GM18867 (cell line): Measurements from ENCODE around the gene KIAA1614.

Experiments used
- ATAC-seq: cut with Tn5 transposase; IDR thresholded peaks from one replicate; pipeline ENCODE4 v1.9.1; 2021; ENCODE audit warnings: mild to moderate bottlenecking, moderate library complexity; ENCODE audit not compliant: unreplicated experiment

Gene KIAA1614

GRCh38 chr1:180912801-180913565, at the start of gene KIAA1614:
TSS of gene KIAA1614 (plus strand) at chr1:180912897. CDS start at chr1:180913244, 347 bp downstream.
- no peak for ATAC-seq

- no peak for ATAC-seq
Observed at GRCh38 chr1:180863158-180863775, 49.4 kb upstream of the KIAA1614 start.

- peak; percentile 63 for ATAC-seq
Observed at GRCh38 chr1:180881806-180882509, 30.7 kb upstream of the KIAA1614 start.

GRCh38 chr1:180884588-180885300, 28.0 kb upstream of the KIAA1614 start:
- ATAC-seq: no peak

- no peak for ATAC-seq
Observed at GRCh38 chr1:180886338-180886737, 26.4 kb upstream of the KIAA1614 start.

GRCh38 chr1:180887841-180888240, 24.9 kb upstream of the KIAA1614 start:
- ATAC-seq: no peak

- ATAC-seq: no peak
Observed at GRCh38 chr1:180888870-180889269, 23.8 kb upstream of the KIAA1614 start.

- ATAC-seq: no peak
Observed at GRCh38 chr1:180889325-180889724, 23.4 kb upstream of the KIAA1614 start.

GRCh38 chr1:180892272-180892671, 20.4 kb upstream of the KIAA1614 start:
- ATAC-seq: no peak

GRCh38 chr1:180892675-180893074, 20.0 kb upstream of the KIAA1614 start:
- ATAC-seq: no peak

- ATAC-seq: no peak
Observed at GRCh38 chr1:180893614-180894013, 19.1 kb upstream of the KIAA1614 start.

GRCh38 chr1:180896161-180896560, 16.5 kb upstream of the KIAA1614 start:
- no peak for ATAC-seq

- no peak for ATAC-seq
Observed at GRCh38 chr1:180898441-180899219, 14.1 kb upstream of the KIAA1614 start.

- ATAC-seq: no peak
Observed at GRCh38 chr1:180899262-180899661, 13.4 kb upstream of the KIAA1614 start.

- ATAC-seq: no peak
Observed at GRCh38 chr1:180901076-180901990, 11.4 kb upstream of the KIAA1614 start.

GRCh38 chr1:180902541-180902940, 10.2 kb upstream of the KIAA1614 start:
- ATAC-seq: no peak

GRCh38 chr1:180905927-180906326, 6.8 kb upstream of the KIAA1614 start:
- no peak for ATAC-seq

- no peak for ATAC-seq
Observed at GRCh38 chr1:180906511-180906910, 6.2 kb upstream of the KIAA1614 start.

GRCh38 chr1:180907313-180908055, 5.2 kb upstream of the KIAA1614 start:
- no peak for ATAC-seq
